ENCODE data around the gene PRDM10. TPM values are rescaled to one million over a fixed set of nuclear protein-coding genes. Genes with fewer than 3 reads are reported as not detected.

The PRDM10 gene
- total RNA-seq, 1 experiment from 2014 or later: 7.7 TPM

GRCh38 chr11:130000552-130001176, 2.0 kb downstream of the PRDM10 start:
- no peak overlapping the region for H3K14ac ChIP-seq (ENCODE audit: insufficient read depth, low read length)
- H3K79me1 ChIP-seq (ENCODE audit: insufficient read depth, low read depth, low read length, poor library complexity, severe bottlenecking): no peaks in the 10 kb centered on the region
- H3K56ac ChIP-seq (ENCODE audit: insufficient read length, low read depth, low read length): no peak overlapping the region
- H4K8ac ChIP-seq (replicated peaks; ENCODE audit: insufficient read length, low read depth, low read length): no peak overlapping the region
- no peak overlapping the region for H3T11ph ChIP-seq (ENCODE audit: low read length)
- no peak overlapping the region for H2BK15ac ChIP-seq (ENCODE audit: low read depth, low read length)
- peak overlapping the region; percentile 98 for H3K4me2 ChIP-seq (ENCODE audit: insufficient read depth, insufficient read length, low read length)
- TF ChIP-seq, protein P1, sequence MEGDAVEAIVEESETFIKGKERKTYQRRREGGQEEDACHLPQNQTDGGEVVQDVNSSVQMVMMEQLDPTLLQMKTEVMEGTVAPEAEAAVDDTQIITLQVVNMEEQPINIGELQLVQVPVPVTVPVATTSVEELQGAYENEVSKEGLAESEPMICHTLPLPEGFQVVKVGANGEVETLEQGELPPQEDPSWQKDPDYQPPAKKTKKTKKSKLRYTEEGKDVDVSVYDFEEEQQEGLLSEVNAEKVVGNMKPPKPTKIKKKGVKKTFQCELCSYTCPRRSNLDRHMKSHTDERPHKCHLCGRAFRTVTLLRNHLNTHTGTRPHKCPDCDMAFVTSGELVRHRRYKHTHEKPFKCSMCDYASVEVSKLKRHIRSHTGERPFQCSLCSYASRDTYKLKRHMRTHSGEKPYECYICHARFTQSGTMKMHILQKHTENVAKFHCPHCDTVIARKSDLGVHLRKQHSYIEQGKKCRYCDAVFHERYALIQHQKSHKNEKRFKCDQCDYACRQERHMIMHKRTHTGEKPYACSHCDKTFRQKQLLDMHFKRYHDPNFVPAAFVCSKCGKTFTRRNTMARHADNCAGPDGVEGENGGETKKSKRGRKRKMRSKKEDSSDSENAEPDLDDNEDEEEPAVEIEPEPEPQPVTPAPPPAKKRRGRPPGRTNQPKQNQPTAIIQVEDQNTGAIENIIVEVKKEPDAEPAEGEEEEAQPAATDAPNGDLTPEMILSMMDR (conservative IDR thresholded peaks at IDR 0.05): no peak
- H3K27me3 ChIP-seq (ENCODE audit: insufficient read depth, low read length): no peaks in the 10 kb centered on the region
- H3K9me3 ChIP-seq (ENCODE audit: control insufficient read depth, low read depth, low read length): no peaks in the 10 kb centered on the region
- no peak overlapping the region for H2BK5ac ChIP-seq (ENCODE audit: insufficient read length, low read length)
- no peak overlapping the region for H2AFZ ChIP-seq (ENCODE audit: low read length)
- H3K27ac Mint-ChIP-seq: peak overlapping the region in 1 of 3 experiments; percentile 92; a peak in 3 of 7 replicates
- no peak overlapping the region for H3K9ac ChIP-seq (ENCODE audit: extremely low read depth, insufficient read length, low read length)
- no CpG with 5 or more reads among the region's 18 CpGs for WGBS (ENCODE audit: extremely low coverage, insufficient read length, low lambda C conversion rate)
- H3K4ac ChIP-seq (ENCODE audit: low read depth, low read length): no peak overlapping the region
- H2BK20ac ChIP-seq (ENCODE audit: low read depth, low read length, poor library complexity, severe bottlenecking): no peak overlapping the region
- no peaks in the 10 kb centered on the region for H3K27me3 Mint-ChIP-seq (ENCODE audit: low read depth)
- no peak overlapping the region for H3K27ac ChIP-seq (ENCODE audit: insufficient read length, low read depth, low read length)
- no peaks in the 10 kb centered on the region for H4K20me1 ChIP-seq (ENCODE audit: control insufficient read depth, insufficient read depth, insufficient read length)
- no peak overlapping the region for H4K91ac ChIP-seq (ENCODE audit: insufficient read length, low read depth, low read length)
- no peak overlapping the region for H2BK120ac ChIP-seq (ENCODE audit: low read depth, low read length, poor library complexity, severe bottlenecking)
- H3K4me3 Mint-ChIP-seq: peak overlapping the region; percentile 92 to 97
- no peak overlapping the region for H3K23ac ChIP-seq (ENCODE audit: insufficient read length, low read depth, low read length)
- H3K4me1 ChIP-seq (ENCODE audit: insufficient read depth, low read length): no peaks in the 10 kb centered on the region; the same call in 1 of the 2 replicates
- DNase-seq: no peak
- H3K36me3 Mint-ChIP-seq (ENCODE audit: insufficient read depth in 1 of 3, low read depth in 3 of 3): peaks cover 9 to 16% (median 15%) of the 10 kb centered on the region in 3 experiments; a peak in 6 of 7 replicates
- peaks cover 10% of the 10 kb centered on the region for H3K23me2 ChIP-seq (ENCODE audit: insufficient read length, low read depth, low read length, poor library complexity, severe bottlenecking)
- H3K18ac ChIP-seq (ENCODE audit: insufficient read length, low read depth, low read length): no peak overlapping the region
- H3K9me3 Mint-ChIP-seq: peaks cover 2 to 8% of the 10 kb centered on the region in 2 experiments; a peak in 3 of 5 replicates
- H3K4me1 Mint-ChIP-seq: peaks cover 26 to 32% of the 10 kb centered on the region in 2 experiments
- H2AK5ac ChIP-seq (ENCODE audit: insufficient read length, low read length): no peak overlapping the region
- no peak overlapping the region for H2BK12ac ChIP-seq (ENCODE audit: insufficient read length, low read depth, low read length)
- no peak overlapping the region for H4K5ac ChIP-seq (ENCODE audit: insufficient read length, low read depth, low read length)
- H3K79me2 ChIP-seq (ENCODE audit: insufficient read depth, low read length): peaks cover 14% of the 10 kb centered on the region; the same call in 1 of the 2 replicates

Data from H9 (cell line).